Spleen (tissue), 11 donors: Measurements from ENCODE around the gene GBP7. TPM values are rescaled to one million over a fixed set of nuclear protein-coding genes. Genes with fewer than 3 reads are reported as not detected.

ENCODE experiments used
- DNase-seq: peaks from one replicate; pipeline ENCODE4 v3.0.0-alpha.2; 2020
- H3K27ac ChIP-seq, 8 donors: fragments of 200-600 bp; sonication (generic) in 7 of 8; 1 replicate in 4 of 8; 2 replicates in 4 of 8; pipeline versions ENCODE4 v1.5.0 to v1.8.0; 2016 to 2021; ENCODE audit warnings: inconsistent platforms in 4 of 8, mild to moderate bottlenecking in 4 of 8, moderate library complexity in 1 of 8
- H3K27me3 ChIP-seq, 7 donors: fragments of 200-600 bp; sonication (generic) in 6 of 7; replicated peaks in 1 of 7; 1 replicate in 4 of 7; 2 replicates in 3 of 7; pipeline versions ENCODE4 v1.5.0 to v1.8.0; 2016 to 2021; ENCODE audit warnings: inconsistent platforms in 3 of 7, mild to moderate bottlenecking in 1 of 7
- H3K36me3 ChIP-seq, 6 donors: fragments of 200-600 bp; sonication (generic) in 5 of 6; 1 replicate in 4 of 6; 2 replicates in 2 of 6; pipeline versions ENCODE4 v1.5.0 to v1.8.0; 2016 to 2021; ENCODE audit warnings: inconsistent platforms in 2 of 6
- H3K4me1 ChIP-seq, 6 donors: fragments of 200-600 bp; sonication (generic) in 5 of 6; 1 replicate in 3 of 6; 2 replicates in 3 of 6; pipeline versions ENCODE4 v1.5.0 to v1.8.0; 2016 to 2021; ENCODE audit warnings: inconsistent platforms in 3 of 6
- H3K4me3 ChIP-seq, 8 donors: fragments of 200-600 bp; sonication (generic) in 7 of 8; 1 replicate in 4 of 8; 2 replicates in 4 of 8; pipeline versions ENCODE4 v1.5.0 to v1.8.0; 2016 to 2021; ENCODE audit warnings: inconsistent platforms in 4 of 8, mild to moderate bottlenecking in 4 of 8, moderate library complexity in 2 of 8
- H3K9me3 ChIP-seq, 8 donors: fragments of 200-600 bp; sonication (generic) in 7 of 8; 1 replicate in 4 of 8; 2 replicates in 4 of 8; pipeline versions ENCODE4 v1.5.0 to v1.8.0; 2016 to 2021; ENCODE audit warnings: inconsistent platforms in 4 of 8
- POLR2A ChIP-seq, 3 donors: fragments of 450-650 bp; IDR thresholded peaks; one replicate each; pipeline ENCODE4 v1.5.1; 2017; ENCODE audit warnings: antibody characterized with exemption in 3 of 3, mild to moderate bottlenecking in 1 of 3
- POLR2AphosphoS5 ChIP-seq, 3 donors: sonication (generic); formaldehyde crosslinking; IDR thresholded peaks; one replicate each; pipeline ENCODE4 v1.5.1; 2017; ENCODE audit warnings: antibody characterized with exemption in 3 of 3
- WGBS, 5 donors: extraction: QIAGEN DNeasy Blood & Tissue Kit in 3 of 5; methylation state at CpG; one replicate each; pipeline versions ENCODE4 v1.1.5 to v1.1.7; 2013 to 2018; 5-methylcytosine and 5-hydroxymethylcytosine counted together
- intact Hi-C: fragments of 100-400 bp; cut with DNase I; formaldehyde crosslinking; loops from one replicate; pipeline ENCODE4 v1.15.0; 2023; ENCODE audit warnings: low total_unique reads
- polyA plus RNA-seq, 3 donors: library from polyadenylated mRNA; stranded (reverse); fragments of 200-250 nt; gene quantifications; one replicate each; pipeline ENCODE4 v1.2.1, GENCODE V29; 2013
- total RNA-seq, 7 donors: library from RNA; depleted of rRNA in 3 of 7; stranded (reverse); fragments of >200 nt in 3 of 7; fragmentation: NEBNext Ultra II Directional in 4 of 7; extraction: Animal tissue kit (Norgen Biotek cat#: 25700) in 4 of 7; gene quantifications; one replicate each; pipeline versions ENCODE4 v1.1.0 to v1.2.1, GENCODE V29; 2016 to 2021
- TF ChIP-seq, protein P1 (sequence below), 11 experiments: fragments of 200-600 bp in 7 of 11; fragments of 450-650 bp in 4 of 11; sonication (generic) in 4 of 11; IDR thresholded peaks in 8 of 11; conservative IDR thresholded peaks in 3 of 11; 1 replicate in 7 of 11; 2 replicates in 4 of 11; pipeline versions ENCODE4 v1.4.0 to v1.8.0; 2016 to 2021; ENCODE audit warnings: antibody characterized with exemption in 11 of 11, inconsistent platforms in 4 of 11, mild to moderate bottlenecking in 1 of 11
- donor health status: healthy with polysubstance abuse.
- donor health status: DM: no; HTN: no; CAD: no; lungs with moderate emphysema.
- donor health status: DM: no; HTN: no; CAD: no.
- donor health status: Bipolar disorder and iron deficiency.
- donor health status: healthy.
- donor health status: DM: no; HTN: no; CAD: no.
- donor health status: DM: yes; HTN: yes; CAD: no.

GBP7 gene
- total and polyA plus RNA-seq, 10 donors, result 0.02 to 0.50 (median 0.14) TPM; not detected in 5

DNA sequence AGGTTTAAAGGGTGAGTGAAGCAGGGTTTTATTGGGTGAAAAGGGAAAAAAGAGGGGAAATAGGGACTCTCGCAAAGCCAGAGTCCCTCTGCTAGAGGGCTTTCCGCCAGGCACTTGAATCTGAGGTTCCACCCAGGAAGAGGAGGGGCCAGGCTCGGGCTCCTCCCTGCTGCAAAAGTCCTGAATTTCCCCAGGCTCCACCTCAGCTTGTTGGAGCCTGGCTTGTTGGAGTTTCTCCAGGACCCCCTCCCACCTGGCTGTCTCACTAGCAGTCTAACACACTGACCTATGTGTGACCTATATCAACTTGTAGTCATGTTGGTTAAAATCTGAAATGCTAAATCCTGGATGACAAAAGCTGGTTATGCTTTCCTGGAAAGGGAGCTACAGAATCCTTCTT lies 75.4 kb downstream of the GBP7 start:
- Histone ChIP-seq H3K36me3 (peaks cover 0 to 19% (median 12%) of the 10 kb centered on the region in 6 donors), H3K4me1 (no peaks in the 10 kb centered on the region), H3K27ac (no peak overlapping the region), H3K4me3 (no peak overlapping the region), H3K27me3 (no peaks in the 10 kb centered on the region), H3K9me3 (peaks cover 0 to 16% (median 7%) of the 10 kb centered on the region in 8 donors)
- WGBS, 5 donors, result 85 to 96% (median 90%) methylated on average over 3 of the region's 3 CpGs
- no peak for DNase-seq
- intact Hi-C loops, result no loop called here
- TF ChIP-seq POLR2AphosphoS5 (IDR thresholded peaks at IDR 0.05) (no peak), POLR2A (IDR thresholded peaks at IDR 0.05) (no peak)
- TF ChIP-seq, protein P1, sequence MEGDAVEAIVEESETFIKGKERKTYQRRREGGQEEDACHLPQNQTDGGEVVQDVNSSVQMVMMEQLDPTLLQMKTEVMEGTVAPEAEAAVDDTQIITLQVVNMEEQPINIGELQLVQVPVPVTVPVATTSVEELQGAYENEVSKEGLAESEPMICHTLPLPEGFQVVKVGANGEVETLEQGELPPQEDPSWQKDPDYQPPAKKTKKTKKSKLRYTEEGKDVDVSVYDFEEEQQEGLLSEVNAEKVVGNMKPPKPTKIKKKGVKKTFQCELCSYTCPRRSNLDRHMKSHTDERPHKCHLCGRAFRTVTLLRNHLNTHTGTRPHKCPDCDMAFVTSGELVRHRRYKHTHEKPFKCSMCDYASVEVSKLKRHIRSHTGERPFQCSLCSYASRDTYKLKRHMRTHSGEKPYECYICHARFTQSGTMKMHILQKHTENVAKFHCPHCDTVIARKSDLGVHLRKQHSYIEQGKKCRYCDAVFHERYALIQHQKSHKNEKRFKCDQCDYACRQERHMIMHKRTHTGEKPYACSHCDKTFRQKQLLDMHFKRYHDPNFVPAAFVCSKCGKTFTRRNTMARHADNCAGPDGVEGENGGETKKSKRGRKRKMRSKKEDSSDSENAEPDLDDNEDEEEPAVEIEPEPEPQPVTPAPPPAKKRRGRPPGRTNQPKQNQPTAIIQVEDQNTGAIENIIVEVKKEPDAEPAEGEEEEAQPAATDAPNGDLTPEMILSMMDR (IDR thresholded peaks at IDR 0.05 in 8 of 11, conservative IDR thresholded peaks at IDR 0.05 in 3 of 11), result no peak

DNA sequence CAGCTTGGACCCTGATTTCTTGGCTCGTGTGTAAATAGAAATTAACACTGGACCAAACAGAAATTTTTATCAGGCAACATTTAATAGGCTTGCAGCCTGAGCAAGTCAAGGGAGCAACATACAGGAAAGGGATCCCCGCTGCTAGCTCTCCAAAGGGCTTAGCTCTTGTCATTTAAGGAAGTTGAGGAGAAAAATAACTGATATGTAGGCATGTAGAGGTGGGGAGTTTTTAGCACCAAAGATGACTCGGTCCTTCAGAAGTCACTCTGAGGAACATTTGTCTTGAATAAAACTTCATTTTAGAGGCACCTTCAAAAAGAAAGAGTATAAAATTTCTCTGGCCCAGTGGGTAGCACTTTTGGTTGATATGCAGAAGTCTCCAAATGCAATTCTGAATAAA lies 76.9 kb downstream of the GBP7 start:
- no peak overlapping the region for H3K27ac ChIP-seq
- no peak overlapping the region for H3K4me3 ChIP-seq
- peaks cover 0 to 3% (median 0%) of the 10 kb centered on the region in 6 donors for H3K36me3 ChIP-seq
- TF ChIP-seq POLR2AphosphoS5 (IDR thresholded peaks at IDR 0.05), result no peak
- no peak for TF ChIP-seq POLR2A (IDR thresholded peaks at IDR 0.05)
- TF ChIP-seq, protein P1 (IDR thresholded peaks at IDR 0.05 in 8 of 11, conservative IDR thresholded peaks at IDR 0.05 in 3 of 11), result no peak
- H3K9me3 ChIP-seq, result peaks cover 0 to 12% (median 8%) of the 10 kb centered on the region in 8 donors
- intact Hi-C loops, result no loop called here
- WGBS, 5 donors, result 39 to 61% (median 48%) methylated on average over 3 of the region's 3 CpGs
- no peak for DNase-seq
- no peaks in the 10 kb centered on the region for H3K4me1 ChIP-seq
- H3K27me3 ChIP-seq, result no peaks in the 10 kb centered on the region

DNA sequence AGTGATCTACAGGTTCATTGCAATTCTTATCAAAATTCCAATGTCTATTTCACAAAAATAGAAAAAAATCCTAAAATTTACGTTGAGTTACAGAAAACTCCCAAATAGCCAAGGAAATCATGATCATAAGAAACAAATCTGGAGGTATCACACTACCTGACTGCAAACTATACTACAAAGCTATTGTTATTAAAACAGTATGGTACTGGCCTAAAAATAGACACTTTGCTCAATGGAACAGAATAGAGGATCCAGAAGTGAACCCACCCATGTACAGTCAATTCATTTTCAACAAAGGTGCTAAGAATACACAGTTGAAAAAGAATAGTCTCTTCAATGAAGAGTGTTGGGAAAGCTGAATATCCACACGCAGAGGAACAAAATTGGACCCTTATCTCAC lies 80.1 kb downstream of the GBP7 start:
- Histone ChIP-seq H3K9me3 (peaks cover 0 to 12% (median 8%) of the 10 kb centered on the region in 8 donors), H3K4me1 (no peaks in the 10 kb centered on the region), H3K4me3 (no peak overlapping the region), H3K36me3 (no peaks in the 10 kb centered on the region), H3K27me3 (no peaks in the 10 kb centered on the region), H3K27ac (no peak overlapping the region)
- intact Hi-C loops, result no loop called here
- no peak for DNase-seq
- no peak for TF ChIP-seq POLR2A (IDR thresholded peaks at IDR 0.05)
- TF ChIP-seq, protein P1 (IDR thresholded peaks at IDR 0.05 in 8 of 11, conservative IDR thresholded peaks at IDR 0.05 in 3 of 11), result no peak
- no peak for TF ChIP-seq POLR2AphosphoS5 (IDR thresholded peaks at IDR 0.05)
- 87 to 95% (median 89%) methylated on average over 2 of the region's 2 CpGs for WGBS, 5 donors

DNA sequence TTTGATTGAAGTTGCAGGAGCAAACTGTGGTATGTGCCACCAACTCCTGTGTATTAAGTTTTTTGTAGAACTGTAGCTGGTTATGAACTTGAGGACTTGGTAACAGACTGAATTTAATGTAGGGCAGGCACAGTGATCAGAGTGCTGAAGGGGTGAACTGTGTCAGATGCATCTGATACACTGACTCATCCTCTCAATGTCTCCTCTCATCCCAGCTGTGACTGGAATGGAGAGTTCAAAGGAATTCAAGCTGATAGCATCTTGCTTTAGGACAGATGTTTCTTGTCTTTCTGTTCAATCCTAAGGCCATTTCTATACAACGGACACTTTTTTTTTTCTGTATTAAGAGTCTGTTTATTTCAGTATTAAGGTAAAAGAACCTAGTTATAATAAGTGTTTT lies 85.8 kb downstream of the GBP7 start:
- intact Hi-C loops, result no loop called here
- 71 to 91% (median 85%) methylated on average over 1 of the region's 1 CpG for WGBS, 5 donors
- Histone ChIP-seq H3K9me3 (no peaks in the 10 kb centered on the region), H3K36me3 (no peaks in the 10 kb centered on the region), H3K4me1 (no peaks in the 10 kb centered on the region), H3K27me3 (no peaks in the 10 kb centered on the region), H3K4me3 (no peak overlapping the region), H3K27ac (no peak overlapping the region)
- TF ChIP-seq, protein P1 (IDR thresholded peaks at IDR 0.05 in 8 of 11, conservative IDR thresholded peaks at IDR 0.05 in 3 of 11), result no peak
- TF ChIP-seq POLR2A (IDR thresholded peaks at IDR 0.05) (no peak), POLR2AphosphoS5 (IDR thresholded peaks at IDR 0.05) (no peak)
- DNase-seq, result no peak
